NCI-H2227 (cell line): ENCODE results near the gene UBAP2.

Source experiments
- DNase-seq: peaks from one replicate; lab custom pipeline; 2025; ENCODE audit not compliant: unreplicated experiment; lab: John Stamatoyannopoulos, UW

Gene UBAP2

GRCh38 chr9:33924978-33925797 lies 123.5 kb downstream of the UBAP2 start:
- peak; percentile 20 for DNase-seq

- DNase-seq, result no peak
These were observed 124.5 kb downstream of the UBAP2 start for GRCh38 chr9:33923998-33924701.

- DNase-seq, result no peak
These were observed 125.6 kb downstream of the UBAP2 start for GRCh38 chr9:33923079-33923478.

GRCh38 chr9:33921967-33922895 lies 126.5 kb downstream of the UBAP2 start:
- no peak for DNase-seq

GRCh38 chr9:33919276-33919897 lies 129.3 kb downstream of the UBAP2 start:
- DNase-seq, result no peak

- DNase-seq, result no peak
These were observed 131.7 kb downstream of the UBAP2 start for GRCh38 chr9:33917036-33917435.

GRCh38 chr9:33914887-33915628 lies 133.6 kb downstream of the UBAP2 start:
- DNase-seq, result no peak

- DNase-seq, result no peak
These were observed 135.1 kb downstream of the UBAP2 start for GRCh38 chr9:33913541-33913940.

GRCh38 chr9:33908749-33909148 lies 139.9 kb downstream of the UBAP2 start:
- no peak for DNase-seq

- DNase-seq, result no peak
These were observed 140.6 kb downstream of the UBAP2 start for GRCh38 chr9:33908114-33908513.

GRCh38 chr9:33907347-33907746 lies 141.3 kb downstream of the UBAP2 start:
- DNase-seq, result no peak

GRCh38 chr9:33906769-33907168 lies 141.9 kb downstream of the UBAP2 start:
- DNase-seq, result no peak

GRCh38 chr9:33905137-33905536 lies 143.6 kb downstream of the UBAP2 start:
- DNase-seq, result no peak

- no peak for DNase-seq
These were observed 145.4 kb downstream of the UBAP2 start for GRCh38 chr9:33903157-33903780.

GRCh38 chr9:33894316-33894715 lies 154.4 kb downstream of the UBAP2 start:
- no peak for DNase-seq

GRCh38 chr9:33893861-33894260 lies 154.8 kb downstream of the UBAP2 start:
- no peak for DNase-seq

GRCh38 chr9:33885948-33886347 lies 162.7 kb downstream of the UBAP2 start:
- no peak for DNase-seq

GRCh38 chr9:33884856-33885701 lies 163.6 kb downstream of the UBAP2 start:
- DNase-seq, result peak; percentile 64

- no peak for DNase-seq
These were observed 167.1 kb downstream of the UBAP2 start for GRCh38 chr9:33881635-33882034.
